MV-4-11 (cell line): ENCODE measurements around the gene RFX8.

Source experiments
- DNase-seq: peaks from one replicate; lab custom pipeline; 2025; lab: John Stamatoyannopoulos, UW

Gene RFX8

DNA sequence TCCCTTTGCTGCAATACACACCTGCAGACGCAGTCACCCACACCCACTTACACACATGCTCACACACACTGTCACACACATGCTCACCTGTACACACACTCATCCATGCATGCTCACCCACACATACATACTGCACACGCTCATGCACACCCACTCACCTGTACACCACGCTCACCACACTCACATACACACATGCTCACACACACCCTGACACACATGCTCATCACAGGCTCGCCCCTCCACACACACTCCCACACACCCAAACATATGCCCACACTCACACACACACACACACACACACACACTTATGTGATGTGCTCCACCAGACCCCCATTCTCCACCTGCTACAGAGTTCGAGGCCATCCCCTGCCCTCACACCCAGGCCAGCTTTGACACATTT lies 64.8 kb downstream of the RFX8 start:
- DNase-seq: no peak

- no peak for DNase-seq
Observed at GRCh38 chr2:101409699-101410098, 65.2 kb downstream of the RFX8 start.

GRCh38 chr2:101408925-101409324 lies 66.0 kb downstream of the RFX8 start:
- DNase-seq: no peak

DNA sequence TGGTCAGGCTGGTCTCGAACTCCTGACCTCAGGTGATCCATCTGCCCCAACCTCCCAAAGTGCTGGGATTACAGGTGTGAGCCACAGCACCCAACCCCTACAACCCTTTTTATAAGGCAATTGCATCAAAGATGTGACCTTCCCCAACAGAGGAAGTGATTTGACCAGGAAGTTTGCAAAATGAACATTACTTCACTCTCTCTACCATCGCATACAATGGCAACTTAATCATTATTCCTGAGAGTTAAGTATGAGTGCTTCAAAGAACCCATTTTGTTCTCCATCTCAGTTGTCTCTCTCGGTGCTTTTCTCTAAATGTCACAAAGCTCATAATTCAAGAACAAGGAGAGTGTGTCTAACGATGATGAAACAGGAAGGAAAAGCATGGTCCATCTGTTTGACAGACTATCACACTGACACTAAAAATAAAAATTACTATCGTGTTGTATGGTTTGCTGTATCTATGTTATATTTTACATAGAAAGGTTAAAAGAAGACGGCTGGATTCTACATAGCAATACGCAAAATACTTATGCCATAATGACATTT lies 69.5 kb downstream of the RFX8 start:
- DNase-seq: peak; percentile 62

- no peak for DNase-seq
Observed at GRCh38 chr2:101403745-101404144, 71.2 kb downstream of the RFX8 start.

GRCh38 chr2:101402630-101403029 lies 72.3 kb downstream of the RFX8 start:
- no peak for DNase-seq

DNA sequence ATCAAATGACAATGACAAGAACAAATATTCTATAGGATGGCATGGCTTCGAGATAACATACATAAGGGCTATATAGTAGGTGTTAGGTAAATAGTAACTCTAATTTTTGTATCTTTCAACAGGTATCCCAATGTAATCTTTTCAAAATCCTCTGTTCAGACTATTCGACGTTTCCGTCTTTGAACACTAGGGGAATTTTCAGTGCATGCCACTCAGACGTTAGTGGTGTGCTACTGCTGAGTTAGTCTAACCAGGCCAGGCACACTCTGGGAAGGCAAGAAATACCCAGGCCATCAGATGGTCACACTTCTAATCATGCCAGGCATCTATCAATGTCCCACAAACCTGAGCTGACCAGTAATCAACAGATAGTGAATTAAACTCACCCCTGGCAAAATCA lies 73.0 kb downstream of the RFX8 start:
- DNase-seq: no peak

- no peak for DNase-seq
Observed at GRCh38 chr2:101401326-101401665, 73.6 kb downstream of the RFX8 start.

- no peak for DNase-seq
Observed at GRCh38 chr2:101400506-101401325, 74.2 kb downstream of the RFX8 start.

GRCh38 chr2:101400048-101400447 lies 74.9 kb downstream of the RFX8 start:
- DNase-seq: peak; percentile 35

DNA sequence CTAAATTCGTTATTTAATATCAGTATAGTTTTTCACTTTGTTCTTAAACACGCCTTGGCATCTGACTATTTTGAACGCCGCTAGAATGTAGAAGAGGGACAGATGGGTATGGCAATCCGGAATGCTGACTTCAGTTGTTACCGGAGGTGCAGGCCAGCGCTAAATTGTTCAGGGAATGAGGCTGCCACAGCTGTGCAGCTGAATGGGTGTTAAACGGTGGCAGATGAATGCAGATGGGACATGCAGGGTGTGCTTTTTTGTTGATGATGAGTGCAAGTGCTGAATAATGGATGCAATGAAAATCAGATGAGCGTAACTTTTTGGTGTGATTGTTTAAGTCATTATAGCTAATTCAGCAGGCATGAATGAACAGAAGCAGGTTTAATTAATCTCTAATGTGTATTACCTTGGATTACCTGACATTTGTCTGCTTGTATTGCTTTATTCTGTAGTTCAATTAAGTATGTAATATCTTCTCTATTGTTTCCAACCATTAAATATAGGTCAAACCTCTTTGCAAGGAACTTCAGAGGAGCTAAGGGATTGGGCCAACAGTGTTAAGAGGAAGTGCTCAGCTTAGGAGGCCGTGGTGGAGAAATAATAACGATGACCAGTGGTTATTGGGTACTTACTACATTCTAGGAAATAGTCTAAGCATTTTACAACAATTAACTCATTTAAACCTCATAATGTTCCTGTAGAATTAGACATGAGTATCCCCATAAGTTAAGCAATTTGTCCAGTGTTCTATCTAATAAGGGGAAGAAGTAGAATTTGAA lies 75.7 kb downstream of the RFX8 start:
- DNase-seq: no peak

- DNase-seq: no peak
Observed at GRCh38 chr2:101398116-101398821, 76.6 kb downstream of the RFX8 start.

GRCh38 chr2:101396316-101396717 lies 78.6 kb downstream of the RFX8 start:
- no peak for DNase-seq

GRCh38 chr2:101395545-101396315 lies 79.2 kb downstream of the RFX8 start:
- DNase-seq: no peak

DNA sequence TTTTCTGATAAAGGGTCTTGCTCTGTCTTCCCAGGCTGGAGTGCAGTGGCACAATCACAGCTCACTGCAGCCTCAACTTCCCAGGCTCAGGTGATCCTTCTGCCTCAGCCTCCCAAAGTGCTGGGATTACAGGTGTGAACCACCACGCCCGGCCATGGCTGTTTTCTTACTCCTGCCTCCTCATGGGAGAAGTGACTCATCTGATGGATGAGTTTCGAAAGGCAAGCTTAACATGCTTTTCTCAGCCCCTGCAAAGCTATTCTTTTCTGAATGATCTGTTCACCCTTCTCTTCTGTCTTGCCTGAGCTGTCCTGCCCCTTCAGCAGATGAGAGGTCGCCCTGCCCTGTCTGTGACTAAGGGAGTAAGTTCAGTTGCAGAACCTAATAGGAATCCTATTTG lies 86.7 kb downstream of the RFX8 start:
- DNase-seq: peak; percentile 20

GRCh38 chr2:101387151-101387834 lies 87.6 kb downstream of the RFX8 start, which contains the start of gene CREG2:
Gene CREG2, minus strand, starts transcription at chr2:101387503. Its CDS starts 46 bp downstream, at chr2:101387457.
- DNase-seq: peak; percentile 19

- no peak for DNase-seq
Observed at GRCh38 chr2:101386599-101387150, 88.2 kb downstream of the RFX8 start.

- no peak for DNase-seq
Observed at GRCh38 chr2:101383016-101383541, 91.8 kb downstream of the RFX8 start.

DNA sequence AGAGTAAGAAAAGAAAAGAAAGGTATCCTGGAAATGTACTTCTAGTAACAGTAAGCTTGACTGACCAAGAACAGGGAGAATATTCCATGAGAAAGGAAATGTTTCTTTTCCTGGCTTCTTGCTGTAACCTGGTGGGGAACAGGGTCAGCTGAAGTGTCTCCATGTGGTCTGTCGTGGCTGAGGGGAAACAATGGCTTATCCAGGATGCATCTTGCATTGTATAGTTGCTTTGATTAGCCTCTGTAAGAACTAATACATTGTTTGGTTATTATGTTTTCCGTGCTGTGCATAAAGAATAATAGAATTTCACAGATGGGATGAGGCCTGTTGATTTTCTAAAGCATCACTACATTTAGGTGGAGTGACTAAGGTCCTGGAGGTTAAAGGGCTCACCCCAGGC lies 92.5 kb downstream of the RFX8 start:
- no peak for DNase-seq

DNA sequence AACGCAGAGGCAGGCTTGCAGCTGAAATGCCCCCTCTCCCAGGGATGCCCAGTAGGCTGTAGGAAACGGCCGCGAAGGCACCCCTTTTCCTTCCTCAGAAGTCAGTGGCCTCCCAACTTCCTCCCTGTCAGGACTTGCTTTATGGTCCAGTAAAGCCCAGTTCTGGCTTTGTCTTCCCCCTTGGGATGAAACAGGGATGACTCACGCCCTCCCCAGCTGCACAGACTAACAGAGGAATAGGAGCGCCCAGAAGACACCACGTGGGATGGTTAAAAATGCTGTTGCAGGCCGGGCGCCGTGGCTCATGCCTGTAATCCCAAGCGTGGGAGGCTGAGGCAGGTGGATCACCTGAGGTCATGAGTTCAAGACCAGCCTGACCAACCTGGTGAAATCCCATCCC lies 94.5 kb downstream of the RFX8 start:
- DNase-seq: peak; percentile 89
